ENCODE results near the gene SMARCA1. TPM values are rescaled to one million over a fixed set of nuclear protein-coding genes. Genes with fewer than 3 reads are reported as not detected.

Gene SMARCA1
- total RNA-seq, 1 experiment from 2014 or later: 46.1 TPM

GRCh38 chrX:129522184-129523078 lies 859 bp downstream of the SMARCA1 start:
- ATAC-seq (peak; percentile 78), DNase-seq (ENCODE audit: low spot score) (peak; percentile 61)
- ChIA-PET CTCF (interaction anchor here (0.7 kb wide), 1 partner anchor 18 kb away, joined by 4 read pairs; the partner anchor contains the start of gene OCRL), POLR2A (no interaction called here)
- Mint-ChIP-seq H3K36me3 (no peaks in the 10 kb centered on the region), H3K4me3 (peak overlapping the region; percentile 85), H3K4me1 (peaks cover 14% of the 10 kb centered on the region), H3K9me3 (peaks cover 5% of the 10 kb centered on the region), H3K27ac (no peak overlapping the region), H3K27me3 (ENCODE audit: low read depth) (peaks cover 3% of the 10 kb centered on the region; the same call in 1 of the 2 replicates)
- no peak for TF ChIP-seq EMX1 (CRISPR knock-in tag; IDR thresholded peaks at IDR 0.05)
- no peak for TF ChIP-seq SOX15 (CRISPR knock-in tag; IDR thresholded peaks at IDR 0.05)
- no peak for TF ChIP-seq USF1 (CRISPR knock-in tag; IDR thresholded peaks at IDR 0.05)
- no peak for TF ChIP-seq CREM (CRISPR knock-in tag; IDR thresholded peaks at IDR 0.05)
- TF ChIP-seq CBFB (CRISPR knock-in tag; IDR thresholded peaks at IDR 0.05; ENCODE audit: low read depth): no peak
- TF ChIP-seq KAT7 (CRISPR knock-in tag; IDR thresholded peaks at IDR 0.05; ENCODE audit: borderline replicate concordance): no peak
- no peak for TF ChIP-seq AR (CRISPR knock-in tag; IDR thresholded peaks at IDR 0.05)
- no peak for TF ChIP-seq PREB (CRISPR knock-in tag; IDR thresholded peaks at IDR 0.05; ENCODE audit: borderline replicate concordance)
- no peak for TF ChIP-seq TCF7 (CRISPR knock-in tag; IDR thresholded peaks at IDR 0.05; ENCODE audit: low read depth)
- TF ChIP-seq ZNF425 (CRISPR knock-in tag; conservative IDR thresholded peaks at IDR 0.05): no peak
- no peak for TF ChIP-seq PRDM15 (CRISPR knock-in tag; IDR thresholded peaks at IDR 0.05)
- TF ChIP-seq SP1 (CRISPR knock-in tag; conservative IDR thresholded peaks at IDR 0.05): no peak
- TF ChIP-seq ZNF219 (CRISPR knock-in tag; IDR thresholded peaks at IDR 0.05; ENCODE audit: borderline replicate concordance): no peak
- TF ChIP-seq MXD4 (CRISPR knock-in tag; IDR thresholded peaks at IDR 0.05; ENCODE audit: borderline replicate concordance): no peak
- no peak for TF ChIP-seq ZNF317 (CRISPR knock-in tag; IDR thresholded peaks at IDR 0.05; ENCODE audit: borderline replicate concordance, low read depth)
- no peak for TF ChIP-seq FOXP1 (CRISPR knock-in tag; IDR thresholded peaks at IDR 0.05; ENCODE audit: borderline replicate concordance)
- no peak for TF ChIP-seq ZNF138 (CRISPR knock-in tag; conservative IDR thresholded peaks at IDR 0.05)

Data from WTC11 (cell line).